CD4-positive, alpha-beta T cell treated with Interferon gamma for 1 hour (primary cell): ENCODE measurements around the gene RNF166.

ENCODE experiments used
- DNase-seq: peaks from one replicate; pipeline ENCODE4 v3.0.0-alpha.2; 2020

RNF166 gene

GRCh38 chr16:88649924-88650748, 56.1 kb downstream of the RNF166 start:
- peak; percentile 48 for DNase-seq

GRCh38 chr16:88649195-88649923, 56.8 kb downstream of the RNF166 start:
- DNase-seq = no peak

- no peak for DNase-seq
These were observed 58.8 kb downstream of the RNF166 start for GRCh38 chr16:88647178-88648070.
